NCI-H2227 treated with DMSO at 0.1 percent for 48 hours (cell line): Measurements from ENCODE around the gene HCAR2.
"Not testable (repeated sequence)": the region's sequence is repeated elsewhere in the genome, so short reads cannot be mapped to it uniquely, and the experiment has no call there.

Source experiments
- DNase-seq: peaks from one replicate; lab custom pipeline; 2025; lab: John Stamatoyannopoulos, UW

HCAR2 gene

DNA sequence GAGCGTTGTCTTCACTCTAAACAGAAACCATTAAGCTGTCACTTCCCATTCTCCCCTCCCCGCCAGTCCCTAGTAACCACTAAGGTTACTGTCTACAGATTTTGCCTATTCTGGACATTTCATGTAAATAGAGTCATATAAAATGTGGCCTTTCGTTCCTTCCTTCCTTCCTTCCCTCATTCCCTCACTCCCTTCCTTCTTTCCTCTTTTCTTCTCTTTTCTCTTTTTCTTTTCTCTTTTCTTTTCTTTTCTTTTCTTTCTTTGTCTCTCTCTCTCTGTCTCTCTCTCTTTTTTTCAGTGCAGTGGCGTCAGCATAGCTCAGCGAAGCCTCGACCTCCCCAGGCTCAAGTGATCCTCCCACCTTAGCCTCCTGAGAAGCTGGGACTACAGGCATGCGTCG lies 37.8 kb downstream of the HCAR2 start:
- no peak for DNase-seq

DNA sequence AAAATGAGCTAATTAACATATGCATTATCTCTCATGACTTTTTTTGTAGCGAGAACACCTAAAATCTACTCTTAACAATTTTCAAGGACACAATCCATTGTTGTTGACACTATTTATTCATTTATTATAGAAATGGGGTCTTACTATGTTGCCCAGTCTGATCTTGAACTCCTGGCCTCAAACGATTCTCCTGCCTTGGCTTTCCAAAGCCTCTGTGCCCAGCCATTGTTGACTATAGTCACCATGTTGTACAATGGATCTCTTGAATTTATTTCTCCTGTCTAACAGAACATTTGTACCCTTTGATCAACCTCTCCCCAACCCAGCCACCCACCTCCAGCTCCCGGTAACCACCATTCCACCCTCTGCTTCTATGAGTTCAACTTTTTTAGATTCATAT lies 41.2 kb downstream of the HCAR2 start:
- no peak for DNase-seq

DNA sequence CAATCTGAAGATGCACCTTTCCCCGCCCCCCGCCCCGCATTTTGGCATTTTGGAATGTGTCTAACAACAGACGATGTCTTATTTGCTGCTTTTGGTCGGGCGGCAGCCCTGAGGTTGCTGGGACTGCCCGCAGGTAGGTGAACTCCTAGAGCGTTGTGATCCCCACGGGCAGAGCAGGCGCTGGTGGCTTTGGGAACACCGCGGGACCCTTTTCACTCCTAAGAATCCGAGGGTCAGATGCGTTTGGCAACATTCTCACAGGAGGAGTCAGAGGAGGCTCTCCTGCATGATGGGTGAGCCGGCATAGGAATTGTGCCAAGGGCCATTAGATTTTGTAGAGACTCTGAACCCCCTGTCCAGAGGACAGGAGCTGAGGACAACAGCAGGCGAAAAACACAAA lies 41.9 kb downstream of the HCAR2 start:
- DNase-seq = no peak

DNA sequence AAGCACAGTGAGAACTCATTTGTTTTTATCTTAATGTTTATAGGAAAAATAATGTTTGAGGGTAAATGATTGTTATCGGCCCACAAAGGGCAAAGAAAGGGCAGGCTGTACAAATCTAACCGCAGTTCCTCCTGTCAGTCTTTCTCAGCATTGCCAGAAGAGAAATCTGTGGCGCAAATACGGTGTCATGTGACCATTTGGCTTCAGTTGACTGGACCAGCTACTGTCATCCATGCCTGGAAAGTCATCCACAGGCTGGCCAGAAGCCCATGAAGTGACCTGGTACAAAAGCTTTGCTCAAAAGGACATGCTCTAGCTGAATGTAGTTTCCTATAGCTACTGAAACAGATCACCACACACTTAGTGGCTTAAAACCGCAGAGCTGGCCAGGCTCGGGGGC lies 43.6 kb downstream of the HCAR2 start:
- DNase-seq = no peak

DNA sequence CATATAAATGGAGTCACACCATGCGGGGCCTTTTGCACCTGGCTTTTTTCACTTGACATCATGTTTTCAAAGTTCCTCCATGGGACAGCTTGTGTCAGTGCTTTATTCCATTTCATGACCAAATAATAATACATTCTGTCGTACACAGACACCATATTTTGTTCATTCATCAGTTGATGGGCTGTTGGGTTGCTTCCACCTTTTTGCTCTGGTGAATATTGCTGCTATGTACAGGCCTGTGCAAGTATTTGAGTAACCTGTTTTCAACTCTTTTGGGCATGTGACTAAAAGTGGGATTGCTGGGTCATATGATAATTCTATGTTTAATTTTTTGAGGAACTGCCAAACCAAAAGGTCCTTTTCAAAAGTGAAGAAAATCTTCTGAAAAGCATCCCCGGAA lies 46.9 kb downstream of the HCAR2 start:
- no peak for DNase-seq

DNA sequence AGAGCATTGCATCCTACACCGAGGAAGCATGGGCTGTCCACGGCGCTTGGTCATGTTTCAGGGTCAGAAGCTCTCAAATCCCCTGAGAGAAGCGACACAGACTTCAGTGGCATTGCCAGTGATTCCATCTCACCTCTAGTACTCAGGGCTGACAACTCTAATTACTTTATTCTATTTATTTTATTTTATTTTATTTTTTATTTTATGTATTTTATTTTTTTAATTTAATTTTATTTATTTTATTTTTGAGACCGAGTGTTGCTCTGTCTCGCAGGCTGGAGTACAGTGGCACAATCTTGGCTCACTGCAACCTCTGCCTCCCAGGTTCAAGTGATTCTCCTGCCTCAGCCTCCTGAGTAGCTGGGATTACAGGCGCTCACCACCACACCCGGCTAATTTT lies 49.9 kb downstream of the HCAR2 start:
- DNase-seq = not testable (repeated sequence)

DNA sequence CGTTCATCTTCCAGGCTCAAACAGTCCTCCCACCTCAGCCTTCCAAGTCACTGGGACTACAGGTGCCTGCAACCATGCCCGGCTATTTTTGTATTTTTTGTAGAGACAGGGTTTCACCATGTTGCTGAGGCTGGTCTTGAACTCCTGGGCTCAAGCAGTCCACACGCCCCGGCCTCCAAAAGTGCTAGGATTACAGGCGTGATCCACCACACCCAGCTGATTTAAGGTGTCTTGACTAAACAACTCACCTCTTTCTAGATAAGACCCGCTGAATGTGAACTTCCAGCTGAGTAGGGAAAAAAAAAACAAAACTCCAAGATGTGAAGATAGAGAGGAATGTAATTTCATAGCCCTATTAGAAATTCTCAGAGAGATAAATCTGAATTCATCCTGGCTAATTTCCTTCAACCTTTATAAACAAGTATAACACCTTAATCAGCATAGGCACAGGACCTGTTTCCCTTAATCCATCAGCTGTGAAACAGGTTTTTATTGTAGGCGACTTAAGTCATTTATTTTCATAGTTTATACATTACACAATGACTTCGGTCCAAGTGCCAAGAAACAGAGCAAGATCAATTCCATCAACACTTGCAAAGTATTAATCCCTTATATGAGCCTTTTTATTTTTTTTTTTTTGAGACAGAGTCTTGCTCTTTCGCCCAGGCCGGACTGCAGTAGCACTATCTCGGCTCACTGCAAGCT lies 51.5 kb downstream of the HCAR2 start:
- no peak for DNase-seq
